IPS-18c (cell line): ENCODE data around the gene RIMKLA.
A peak's percentile ranks its signal among the peaks of the same experiment; 100 is the strongest.

ENCODE experiments used
- H3K4me3 ChIP-seq: 2 replicates; pipeline ENCODE4 v1.7.0; 2013; ENCODE audit warnings: low read depth, mild to moderate bottlenecking, low read length, moderate library complexity; ENCODE audit not compliant: insufficient read depth
- H3K9me3 ChIP-seq: one replicate; pipeline ENCODE4 v1.6.1; 2013; ENCODE audit warnings: mild to moderate bottlenecking, low read length, moderate library complexity; ENCODE audit not compliant: control insufficient read depth, insufficient read depth

The RIMKLA gene, protein sequence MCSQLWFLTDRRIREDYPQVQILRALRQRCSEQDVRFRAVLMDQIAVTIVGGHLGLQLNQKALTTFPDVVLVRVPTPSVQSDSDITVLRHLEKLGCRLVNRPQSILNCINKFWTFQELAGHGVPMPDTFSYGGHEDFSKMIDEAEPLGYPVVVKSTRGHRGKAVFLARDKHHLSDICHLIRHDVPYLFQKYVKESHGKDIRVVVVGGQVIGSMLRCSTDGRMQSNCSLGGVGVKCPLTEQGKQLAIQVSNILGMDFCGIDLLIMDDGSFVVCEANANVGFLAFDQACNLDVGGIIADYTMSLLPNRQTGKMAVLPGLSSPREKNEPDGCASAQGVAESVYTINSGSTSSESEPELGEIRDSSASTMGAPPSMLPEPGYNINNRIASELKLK

DNA sequence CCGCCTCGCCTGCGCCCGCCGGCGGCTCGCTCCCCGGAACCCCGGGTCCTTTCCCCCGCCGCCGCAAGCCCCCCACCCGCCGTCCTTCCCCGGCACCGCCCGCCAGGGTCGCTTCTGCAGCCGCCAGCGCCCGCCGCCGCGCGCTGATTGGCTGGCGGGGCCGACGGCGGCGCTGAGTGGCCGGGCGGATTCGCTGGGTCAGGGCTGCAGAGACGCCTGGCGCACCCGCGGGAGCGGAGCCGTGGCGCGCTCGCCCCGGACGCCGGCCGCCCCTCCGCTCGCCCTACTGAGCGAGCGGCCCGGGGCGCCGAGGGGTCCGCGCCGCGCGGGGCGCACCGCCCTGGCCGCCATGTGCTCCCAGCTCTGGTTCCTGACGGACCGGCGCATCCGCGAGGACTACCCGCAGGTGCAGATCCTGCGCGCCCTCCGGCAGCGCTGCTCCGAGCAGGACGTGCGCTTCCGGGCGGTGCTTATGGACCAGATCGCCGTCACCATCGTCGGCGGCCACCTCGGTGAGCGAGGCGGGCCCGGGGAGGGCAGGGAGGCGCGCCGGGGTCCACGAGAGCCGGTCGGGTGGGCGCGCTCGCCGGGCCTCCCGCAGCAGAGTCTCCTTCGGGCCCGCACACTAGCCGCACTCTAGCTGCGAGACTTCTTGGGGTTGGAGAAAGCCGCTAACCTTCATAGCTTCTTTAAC is at the start of gene RIMKLA:
Gene RIMKLA (plus strand): TSS at position 207 of the 694 bp plus-strand sequence. CDS start 143 bp downstream, at position 350.
- H3K9me3 ChIP-seq: no peaks in the 10 kb centered on the region
- H3K4me3 ChIP-seq: peak within 1 kb of the TSS; percentile 68

DNA sequence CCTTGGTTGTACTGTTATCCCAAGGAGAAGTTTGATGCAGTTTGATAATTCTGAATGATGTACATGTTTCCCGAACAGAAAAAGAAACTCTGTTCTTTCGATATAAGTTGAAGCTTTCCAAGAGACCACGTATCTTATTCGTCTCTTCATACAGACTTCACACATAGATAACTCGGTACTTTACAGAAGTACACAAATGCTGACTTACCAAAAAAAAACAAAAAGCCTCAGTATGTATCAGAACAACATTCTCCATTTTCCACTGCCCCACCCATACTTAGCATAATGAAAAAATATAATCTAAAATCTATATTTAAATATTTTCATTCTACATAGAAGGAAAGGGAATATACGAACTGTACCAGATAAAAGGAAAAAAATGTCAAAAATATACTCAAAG is 47.7 kb upstream of the RIMKLA start:
- no peak overlapping the region for H3K4me3 ChIP-seq

DNA sequence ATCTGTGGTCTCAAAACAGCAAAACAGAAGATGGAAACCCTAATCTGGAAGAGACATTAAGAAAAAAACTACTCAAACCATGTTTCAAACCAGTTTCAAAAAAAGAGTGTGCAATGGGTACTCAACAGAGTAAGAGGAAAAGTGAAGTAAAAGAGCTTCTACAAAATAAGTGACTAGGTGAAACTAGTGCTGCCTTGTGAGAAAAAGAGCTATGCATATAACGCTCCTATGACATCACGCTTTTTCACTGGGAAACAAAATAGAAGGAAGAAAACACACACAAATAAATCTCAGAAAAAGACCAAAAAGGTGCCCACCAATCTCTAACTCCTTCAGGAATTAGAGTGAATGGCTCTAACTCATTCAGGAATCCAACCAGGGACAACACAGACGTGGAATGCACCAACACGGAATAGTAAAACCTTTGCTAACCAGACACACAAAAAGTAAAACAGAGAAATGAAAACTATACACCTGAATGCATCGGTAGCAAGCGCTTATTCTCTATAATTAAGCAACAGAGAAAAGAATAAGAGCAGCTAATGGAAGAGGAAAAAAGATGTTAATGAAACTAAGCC is 46.8 kb upstream of the RIMKLA start:
- no peaks in the 10 kb centered on the region for H3K9me3 ChIP-seq
- peak overlapping the region; percentile 83 for H3K4me3 ChIP-seq

More for the DNA sequence above, 47.7 kb upstream of the RIMKLA start:
- H3K9me3 ChIP-seq: no peaks in the 10 kb centered on the region

DNA sequence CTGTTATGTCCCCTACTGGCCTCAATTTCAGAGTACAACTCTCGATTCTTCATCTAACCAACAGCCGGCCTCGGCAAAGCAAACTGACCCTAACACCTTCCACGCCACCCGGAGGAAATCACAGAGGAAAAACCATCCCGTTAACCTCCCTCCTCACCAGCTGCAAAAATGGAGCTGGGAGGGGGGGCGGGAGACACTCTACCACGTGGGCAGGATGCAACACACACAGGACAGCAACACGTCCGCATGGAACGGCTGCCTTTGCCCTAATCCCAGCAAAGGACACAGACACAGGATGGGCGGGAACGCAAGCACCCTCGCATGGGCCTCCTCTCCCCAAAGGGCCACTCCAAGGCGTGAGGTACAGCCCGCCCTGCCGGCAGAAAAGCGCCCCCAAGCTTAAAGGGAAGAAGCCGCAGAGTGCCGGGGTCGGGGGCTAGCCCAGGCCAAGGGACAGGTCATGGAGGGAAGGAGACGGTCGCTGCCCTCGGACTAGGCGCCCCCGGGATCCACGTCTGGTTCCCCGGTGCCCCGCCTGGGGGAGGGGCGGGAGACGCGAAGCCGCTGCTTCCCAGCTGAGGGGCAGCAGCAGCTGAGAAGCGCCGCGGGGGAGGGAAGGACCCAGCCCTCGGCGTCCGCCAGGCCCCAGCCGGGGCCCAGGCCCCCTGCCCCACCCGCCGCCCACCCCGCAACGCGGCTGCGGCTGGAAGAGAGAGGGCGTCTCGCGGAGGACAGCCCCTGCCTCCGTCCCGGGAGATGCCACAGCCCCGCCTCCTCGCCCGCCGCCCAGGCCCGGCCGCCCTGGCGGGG is 46.1 kb upstream of the RIMKLA start:
- Histone ChIP-seq H3K4me3 (peak overlapping the region; percentile 83), H3K9me3 (no peaks in the 10 kb centered on the region)

DNA sequence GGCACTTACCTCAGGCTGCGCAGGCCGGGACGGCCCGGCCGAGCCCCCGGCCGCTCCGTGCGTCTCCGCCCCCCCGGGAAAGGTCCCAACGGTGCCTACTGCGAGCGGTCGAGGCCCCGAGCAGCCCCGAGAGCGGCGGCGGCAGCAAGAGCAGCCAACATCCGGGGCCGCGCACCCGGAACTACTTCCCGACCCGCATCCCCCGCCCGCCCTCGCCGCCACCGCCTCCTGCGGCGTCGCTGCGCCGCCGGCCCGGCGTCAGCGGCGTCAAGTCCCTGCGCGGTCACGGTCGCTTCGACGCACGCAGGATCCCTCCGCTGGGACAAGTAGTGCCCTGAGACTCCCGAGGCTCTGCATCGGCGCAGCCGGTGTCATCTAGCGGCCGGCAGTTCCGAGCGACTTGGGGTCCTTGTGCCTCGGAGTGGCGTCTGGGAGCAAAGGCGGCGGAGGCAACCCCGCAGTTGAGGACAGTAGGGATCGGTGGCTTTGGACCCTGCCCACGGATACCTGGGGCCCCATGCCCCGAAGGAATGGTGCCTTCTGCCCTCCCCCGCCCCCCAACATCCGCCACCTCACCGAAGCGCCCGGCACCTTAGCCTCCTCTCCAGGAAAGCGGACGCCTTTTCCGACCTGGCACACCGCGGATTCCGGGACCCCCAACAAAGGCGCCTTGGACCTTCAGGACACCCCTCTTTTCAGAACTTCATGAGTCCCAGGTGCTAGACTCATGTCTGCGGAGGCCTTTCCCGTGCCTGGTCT is 45.4 kb upstream of the RIMKLA start, which contains the start of gene FOXJ3:
Gene FOXJ3 (minus strand): TSS at position 186 of the 759 bp plus-strand sequence. CDS start 24,142 bp downstream, outside the sequence.
- Histone ChIP-seq H3K4me3 (peak within 1 kb of the TSS; percentile 83), H3K9me3 (no peaks in the 10 kb centered on the region)

DNA sequence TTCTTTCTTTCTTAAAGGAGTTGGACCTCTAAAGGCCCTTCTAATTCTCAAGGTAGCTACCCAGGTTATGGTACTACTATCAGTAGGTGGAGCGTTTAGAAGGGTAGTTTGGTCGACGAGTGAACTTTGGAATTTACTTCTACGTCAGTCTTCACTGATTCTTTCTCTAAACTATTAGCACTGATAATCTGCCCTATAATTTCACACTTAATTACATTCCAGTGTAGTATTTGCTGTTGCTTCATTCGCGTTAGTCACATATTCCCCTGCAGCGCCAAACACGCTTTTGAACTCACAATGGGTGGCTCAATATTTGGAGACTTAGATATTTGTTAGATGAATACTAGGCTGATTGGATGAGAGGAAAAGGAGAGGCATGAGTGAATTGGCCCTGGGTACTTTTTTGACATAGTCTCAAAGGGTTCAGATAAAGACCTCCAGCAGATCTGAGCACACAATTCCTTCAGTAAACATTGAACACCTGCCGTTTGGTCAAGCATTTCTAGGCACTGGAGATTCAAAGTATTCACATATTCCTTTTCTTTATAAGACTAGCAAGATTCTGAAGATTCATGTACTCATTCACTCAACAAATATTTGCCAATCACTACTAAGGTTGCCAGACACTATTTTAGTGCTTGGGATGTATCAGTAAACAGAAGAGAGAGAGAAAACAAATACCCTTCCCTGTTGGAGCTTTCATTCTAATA is 44.6 kb upstream of the RIMKLA start:
- no peaks in the 10 kb centered on the region for H3K9me3 ChIP-seq
- H3K4me3 ChIP-seq: peak overlapping the region; percentile 83

DNA sequence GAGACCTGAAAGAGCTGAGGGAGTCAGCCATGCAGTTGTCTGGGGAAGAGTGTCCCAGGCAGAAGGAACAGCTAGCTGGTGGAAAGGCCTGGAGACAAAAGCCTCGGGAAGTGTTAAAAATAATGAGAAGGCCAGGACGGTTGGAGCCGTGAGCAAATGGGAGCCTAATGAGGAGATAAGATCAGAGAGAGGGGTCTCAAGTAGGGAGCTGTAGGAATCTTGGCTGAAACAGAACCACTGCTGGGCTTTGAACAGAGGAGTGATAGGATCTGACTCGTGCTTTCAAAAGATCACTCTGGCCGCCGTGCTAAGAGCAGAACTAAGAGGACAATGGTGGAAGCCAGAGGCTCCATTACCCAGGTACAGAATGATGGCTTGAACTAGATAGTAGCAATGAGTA is 43.6 kb upstream of the RIMKLA start:
- no peaks in the 10 kb centered on the region for H3K9me3 ChIP-seq
- H3K4me3 ChIP-seq: no peak overlapping the region

DNA sequence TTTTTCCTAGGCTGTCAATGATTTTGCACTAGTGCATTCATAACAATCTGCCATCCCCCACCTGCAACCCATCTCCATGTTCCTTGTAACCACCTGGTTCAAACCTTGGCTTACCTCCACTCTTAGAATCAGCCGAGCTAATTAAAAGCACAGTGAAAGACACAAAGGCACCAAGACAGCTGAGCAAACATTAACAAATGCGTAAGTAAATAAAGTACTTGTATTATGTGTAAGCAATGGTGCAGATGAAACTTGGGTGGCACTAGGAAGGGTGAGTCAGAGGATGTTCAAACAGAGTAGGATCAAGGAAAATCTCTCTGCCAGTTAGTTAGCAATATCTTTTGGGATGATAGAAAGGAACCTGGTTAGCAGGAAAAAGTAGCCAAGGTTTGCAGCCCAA is 40.5 kb upstream of the RIMKLA start:
- Histone ChIP-seq H3K9me3 (no peaks in the 10 kb centered on the region), H3K4me3 (no peak overlapping the region)

DNA sequence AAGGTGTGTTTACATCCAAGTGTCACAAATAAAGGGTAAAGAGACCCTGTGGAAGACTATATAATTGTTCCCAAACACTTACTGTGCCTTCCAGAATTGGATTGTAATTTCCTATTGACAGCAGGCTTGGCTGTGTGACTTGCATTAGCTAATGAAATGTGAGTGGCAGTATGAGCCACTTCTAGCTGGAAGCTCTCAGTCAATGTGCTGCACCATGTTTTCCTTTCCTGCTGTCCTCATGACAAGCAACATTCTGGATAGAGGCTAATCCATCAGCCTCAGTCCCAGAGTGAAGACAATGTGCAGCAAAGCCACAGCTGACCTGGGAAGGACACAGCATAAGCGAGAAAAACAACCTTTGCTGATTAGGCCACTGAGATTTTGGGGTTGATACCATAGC is 39.7 kb upstream of the RIMKLA start:
- Histone ChIP-seq H3K9me3 (no peaks in the 10 kb centered on the region), H3K4me3 (no peak overlapping the region)

DNA sequence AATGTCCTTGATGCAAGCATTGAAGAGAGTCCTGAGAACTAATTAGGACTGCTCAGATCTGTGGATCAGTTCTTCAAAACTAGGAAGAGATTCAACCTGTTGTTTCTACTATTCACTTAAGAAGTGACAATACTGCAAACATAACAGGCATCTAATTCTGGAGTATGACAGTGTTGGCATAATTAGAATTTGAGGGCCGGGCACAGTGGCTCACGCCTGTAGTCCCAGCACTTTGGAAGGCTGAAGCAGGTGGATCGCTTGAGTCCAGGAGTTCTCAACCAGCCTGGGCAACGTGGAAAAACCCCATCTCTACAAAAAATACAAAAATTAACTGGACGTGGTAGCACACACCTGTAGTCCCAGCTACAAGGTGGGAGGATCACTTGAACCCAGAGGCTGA is 37.5 kb upstream of the RIMKLA start:
- no peak overlapping the region for H3K4me3 ChIP-seq
- H3K9me3 ChIP-seq: no peaks in the 10 kb centered on the region

DNA sequence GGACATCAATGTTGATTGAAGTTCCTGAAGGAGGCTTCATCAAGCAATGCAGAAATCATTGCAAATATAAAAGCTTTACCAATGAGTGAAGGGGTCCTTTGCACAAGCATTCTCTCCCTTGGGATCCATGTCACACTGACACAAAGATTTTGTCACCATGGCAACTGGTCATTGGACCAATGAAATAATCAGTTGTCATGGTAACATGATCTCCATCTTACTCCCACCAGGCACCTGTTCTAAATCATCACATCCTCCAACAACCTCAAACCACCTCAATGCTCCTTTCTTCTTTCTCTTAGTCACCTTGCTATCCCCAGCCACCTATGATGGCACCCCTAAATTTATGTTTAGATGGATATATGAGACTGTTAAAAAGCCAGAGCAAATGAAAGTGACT is 32.1 kb upstream of the RIMKLA start:
- Histone ChIP-seq H3K9me3 (no peaks in the 10 kb centered on the region), H3K4me3 (no peak overlapping the region)

DNA sequence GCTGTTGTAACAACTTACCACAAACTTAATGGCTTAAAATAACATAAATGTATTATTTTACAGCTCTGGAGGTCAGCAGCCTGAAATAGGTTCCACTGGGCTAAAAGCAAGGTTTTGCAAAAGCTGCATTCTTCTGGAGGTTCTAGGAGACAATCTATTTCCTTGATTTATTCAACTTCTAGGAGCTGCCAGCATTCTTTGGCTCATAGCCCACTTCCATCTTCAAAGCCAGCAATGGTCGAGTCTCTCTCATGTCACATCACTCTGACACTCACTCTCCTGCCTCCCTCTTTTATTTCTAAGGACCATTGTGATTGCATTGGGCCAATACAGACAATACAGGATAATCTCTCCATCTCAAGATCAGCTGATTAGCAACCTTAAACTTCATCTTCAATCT is 30.5 kb upstream of the RIMKLA start:
- Histone ChIP-seq H3K4me3 (no peak overlapping the region), H3K9me3 (no peaks in the 10 kb centered on the region)

DNA sequence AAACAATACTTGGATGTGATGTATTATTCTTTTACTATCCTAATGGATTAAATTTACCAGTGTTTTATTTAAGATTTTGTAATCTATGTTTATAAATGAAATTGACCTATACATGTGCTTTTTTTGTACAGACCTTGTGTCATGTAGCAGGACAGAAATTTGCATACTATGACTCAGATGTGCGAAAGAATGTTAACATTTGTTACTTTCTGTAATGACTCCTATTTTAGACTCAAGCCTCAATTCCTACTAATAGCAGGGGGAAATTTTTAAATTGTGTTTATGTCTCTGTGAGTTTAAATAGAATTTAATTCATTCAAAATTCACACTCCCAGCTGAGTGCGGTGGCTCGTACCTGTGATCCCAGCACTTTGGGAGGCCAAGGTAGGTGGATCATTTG is 21.8 kb upstream of the RIMKLA start:
- no peaks in the 10 kb centered on the region for H3K9me3 ChIP-seq

DNA sequence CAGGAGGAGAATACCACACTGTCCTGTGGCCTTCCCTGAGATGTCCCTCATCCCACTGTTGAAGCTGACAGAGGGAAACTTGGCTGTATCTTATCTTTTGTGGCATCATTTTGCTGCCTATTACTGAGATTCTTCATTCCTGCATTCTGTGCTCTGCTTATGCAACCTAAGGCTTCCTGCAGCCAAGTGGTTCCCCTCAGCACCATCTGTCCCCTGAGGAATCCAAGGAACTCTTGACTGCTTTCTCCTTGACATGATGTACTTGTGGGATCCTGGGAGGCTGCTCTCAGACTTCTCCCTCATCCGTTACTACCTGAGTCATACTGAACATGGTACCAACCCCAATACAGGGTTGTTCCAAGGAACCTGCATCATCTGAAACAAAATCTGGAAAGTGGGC is 21.1 kb upstream of the RIMKLA start:
- Histone ChIP-seq H3K9me3 (no peaks in the 10 kb centered on the region), H3K4me3 (no peak overlapping the region)

More for the DNA sequence above, 21.8 kb upstream of the RIMKLA start:
- no peak overlapping the region for H3K4me3 ChIP-seq

DNA sequence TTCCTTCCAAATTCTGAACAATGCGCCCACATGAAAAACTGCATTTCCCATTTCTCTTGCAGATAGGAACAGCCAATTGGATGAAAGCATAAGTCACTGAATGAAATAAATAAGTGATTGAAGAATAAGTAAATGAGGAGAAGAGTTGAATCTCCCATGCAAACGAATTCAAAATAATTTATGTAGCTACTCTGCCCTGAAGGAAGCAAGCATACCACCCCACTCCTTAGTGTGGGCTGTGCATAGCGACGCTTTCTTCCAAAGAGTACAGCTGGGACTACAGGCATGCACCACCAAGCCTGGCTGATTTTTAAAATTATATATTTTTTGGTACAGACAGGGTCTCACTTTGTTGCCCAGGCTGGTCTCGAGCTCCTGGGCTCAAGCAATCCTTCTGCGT is 16.5 kb upstream of the RIMKLA start:
- Histone ChIP-seq H3K9me3 (no peaks in the 10 kb centered on the region), H3K4me3 (no peak overlapping the region)

DNA sequence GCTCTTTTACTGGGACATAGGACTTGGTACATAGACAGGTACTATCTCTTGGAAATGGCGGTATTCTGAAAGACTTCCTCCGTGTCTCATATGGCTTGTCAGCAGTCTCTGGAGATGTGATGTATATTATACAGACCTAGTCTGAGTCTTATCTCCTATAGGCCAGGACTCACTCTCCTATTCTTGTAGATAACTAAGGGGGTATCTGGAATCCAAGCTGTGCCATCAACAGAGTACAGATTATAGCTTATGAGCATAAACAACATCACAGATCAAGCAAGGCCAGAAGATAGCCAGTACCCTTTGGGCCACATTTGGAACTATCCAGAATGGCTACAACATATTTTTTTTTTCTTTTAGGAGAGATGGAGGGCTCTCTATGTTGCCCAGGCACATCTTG is 16.1 kb upstream of the RIMKLA start:
- Histone ChIP-seq H3K4me3 (no peak overlapping the region), H3K9me3 (no peaks in the 10 kb centered on the region)
